Fibroblast of skin of left quadriceps (primary cell): ENCODE data around the gene OSTF1.

Experiments
- DNase-seq, 2 experiments: peaks; one replicate each; pipeline ENCODE4 v3.0.0-alpha.2; 2013; ENCODE audit warnings: low read depth in 2 of 2

Gene OSTF1

DNA sequence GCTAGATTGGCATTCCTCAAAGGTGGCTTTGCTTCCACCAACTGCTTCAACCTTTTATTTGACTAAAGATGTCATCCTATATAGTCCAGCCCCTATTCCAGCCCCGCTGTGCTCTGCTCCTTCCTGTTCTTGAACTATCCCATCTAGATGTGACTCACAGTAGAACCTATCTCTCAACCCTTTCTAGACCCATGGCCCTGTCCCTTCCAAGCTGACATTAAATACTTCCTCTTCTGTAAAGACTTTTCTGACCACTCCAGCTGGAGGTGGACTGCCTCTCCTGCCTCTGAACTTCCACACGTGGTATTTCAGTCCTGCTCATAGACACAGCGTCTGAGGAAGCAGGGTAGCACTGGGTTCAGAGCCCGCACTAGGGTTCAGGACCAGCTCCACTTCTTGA is 32.4 kb downstream of the OSTF1 start:
- no peak for DNase-seq

DNA sequence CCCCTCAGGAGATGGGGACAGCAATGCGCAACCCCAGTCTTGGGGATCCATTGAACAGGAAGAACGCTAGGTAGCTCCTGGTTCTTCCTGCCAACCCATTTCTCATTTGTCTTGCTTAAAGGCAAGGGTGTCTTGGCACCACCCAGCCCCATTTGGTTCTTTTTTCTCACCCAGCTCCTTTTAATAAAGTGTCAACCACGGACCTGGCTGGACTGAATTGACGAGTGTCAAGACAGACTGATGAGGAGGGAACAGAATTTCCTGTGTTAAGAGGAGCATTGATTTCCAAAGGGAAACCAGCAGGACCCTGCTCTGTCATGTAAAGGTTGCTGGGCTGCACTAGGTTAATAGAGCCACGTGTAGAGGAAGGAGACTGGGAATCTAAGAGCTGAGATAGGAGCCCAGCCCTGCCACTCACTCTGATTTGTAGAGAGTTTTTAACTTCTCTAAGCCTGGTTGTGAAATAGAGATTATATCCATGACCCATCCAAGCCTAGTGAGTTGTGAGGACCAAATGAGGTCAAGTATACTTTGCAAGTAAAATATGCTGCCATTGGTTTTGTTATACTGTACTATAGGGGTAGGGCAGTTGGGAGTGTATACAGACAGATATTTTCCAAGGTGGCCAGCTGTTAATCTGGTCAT is 33.7 kb downstream of the OSTF1 start:
- no peak for DNase-seq

DNA sequence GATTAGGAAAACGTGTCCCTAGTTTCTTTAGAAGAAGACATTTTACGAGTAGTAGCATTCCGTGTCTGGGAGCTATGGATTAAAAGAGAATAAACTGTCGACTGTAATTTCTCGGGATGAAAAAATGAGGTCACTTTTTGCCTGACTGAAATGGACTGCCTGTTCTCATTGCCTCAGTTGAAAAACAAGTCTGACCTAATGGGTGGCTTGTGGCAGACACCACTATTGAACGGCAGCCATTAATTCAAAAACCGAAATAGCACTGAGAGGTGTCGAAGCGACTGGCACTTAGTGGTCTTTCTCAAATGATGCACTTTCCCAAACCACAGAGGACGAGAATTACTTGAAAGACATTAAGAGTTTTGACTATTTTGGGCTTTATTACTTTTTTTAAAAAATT is 35.4 kb downstream of the OSTF1 start:
- no peak for DNase-seq

DNA sequence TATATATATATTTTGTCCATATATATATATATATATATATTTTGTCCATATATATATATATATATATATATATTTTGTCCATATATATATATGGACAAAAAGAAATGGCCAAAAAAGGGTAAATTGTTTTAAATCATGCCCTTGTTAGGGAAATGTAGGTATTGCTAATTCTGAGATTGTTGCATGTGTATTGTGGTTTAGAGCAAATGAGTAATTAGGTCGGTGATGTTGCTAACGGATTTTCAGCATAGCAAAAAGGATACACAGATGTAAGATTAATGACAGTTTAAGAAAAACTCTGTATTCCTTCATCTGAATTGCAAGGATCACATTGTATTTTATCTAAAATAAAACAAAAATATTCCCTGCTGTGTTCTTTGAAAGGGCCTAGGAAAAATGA is 40.2 kb downstream of the OSTF1 start:
- DNase-seq: no peak

DNA sequence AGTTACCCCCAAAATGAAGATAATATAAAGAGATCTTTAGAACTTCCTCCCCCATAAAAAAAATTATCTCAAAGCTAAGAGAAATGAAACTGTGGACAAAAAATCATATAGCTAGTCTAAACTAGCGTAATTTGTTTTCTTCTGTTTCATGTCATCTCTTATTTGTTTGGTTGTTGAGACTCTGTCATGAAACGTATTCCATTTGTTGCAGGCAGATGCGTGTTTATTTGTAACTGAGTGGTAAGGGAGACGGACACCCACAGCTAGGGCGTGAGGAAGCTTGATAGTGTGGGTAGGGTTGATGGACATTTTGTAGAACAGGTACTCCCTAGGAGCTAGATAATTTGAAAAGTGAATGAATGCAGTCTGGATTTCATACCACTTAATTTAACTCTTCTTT is 41.9 kb downstream of the OSTF1 start:
- DNase-seq: no peak

DNA sequence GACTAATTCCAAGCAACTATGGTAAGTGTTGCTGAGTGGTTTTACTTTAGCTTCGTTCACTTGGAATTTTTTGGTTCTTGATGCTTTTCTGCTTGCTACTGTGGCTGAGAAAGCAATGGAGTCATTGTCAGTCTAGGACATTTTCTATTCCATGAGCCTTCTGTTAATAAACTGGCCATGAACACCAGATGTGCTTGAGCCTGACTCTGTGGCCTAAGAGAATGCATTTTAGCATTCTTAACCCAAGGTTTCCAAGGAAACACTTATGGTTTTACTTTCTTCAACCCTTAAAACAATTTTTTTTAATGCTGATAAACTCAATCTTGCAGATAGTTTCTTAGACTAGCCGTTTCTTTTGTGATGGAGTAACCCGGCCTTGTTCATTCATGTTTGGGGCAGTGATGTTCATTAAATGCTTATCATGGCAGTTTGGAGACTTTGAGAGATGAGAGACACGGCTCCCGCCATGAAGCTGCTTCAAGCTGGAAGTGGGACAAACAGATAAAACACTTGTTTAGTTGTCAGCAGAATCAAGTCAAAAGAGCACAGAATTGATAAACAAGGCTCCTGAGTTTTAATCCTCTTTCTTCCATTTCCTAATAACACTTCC is 42.4 kb downstream of the OSTF1 start:
- peak; percentile 16 to 25 for DNase-seq

DNA sequence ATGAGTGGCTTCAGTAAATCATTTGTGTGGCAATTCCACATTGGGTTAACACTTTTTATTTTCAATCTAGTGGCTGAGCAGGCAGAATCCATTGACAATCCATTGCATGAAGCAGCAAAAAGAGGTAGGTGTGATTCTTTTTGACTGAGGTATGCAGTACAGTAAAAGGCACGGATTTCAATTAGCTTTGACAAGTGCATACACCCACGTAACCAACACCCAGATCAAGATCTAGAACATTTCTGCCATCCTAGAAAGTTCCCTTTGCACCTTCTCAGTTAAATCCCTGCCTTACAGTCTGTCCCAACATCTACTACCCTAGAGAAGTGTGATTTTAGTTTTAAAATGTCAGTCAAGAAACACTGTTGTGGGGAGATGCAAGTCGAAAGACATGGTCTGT is 43.4 kb downstream of the OSTF1 start:
- DNase-seq: no peak

DNA sequence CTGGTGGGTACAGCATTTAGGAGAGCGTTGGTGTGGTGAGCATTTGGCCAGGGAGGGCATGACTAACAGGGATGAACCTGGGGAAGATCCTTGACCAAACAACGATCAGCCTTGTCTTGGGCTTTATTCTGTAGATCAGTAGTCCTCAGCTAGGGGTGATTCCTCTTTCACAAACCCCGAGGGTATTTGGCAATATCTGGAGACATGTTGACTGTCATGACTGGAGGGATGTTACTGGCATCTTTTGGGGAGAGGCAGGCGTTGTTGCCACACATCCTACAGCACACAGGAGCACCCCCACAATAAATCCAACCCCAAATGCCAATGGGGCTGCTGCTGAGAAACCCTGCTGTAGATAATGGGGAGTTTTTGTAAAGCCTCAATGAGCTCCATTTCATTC is 43.9 kb downstream of the OSTF1 start:
- DNase-seq: no peak

DNA sequence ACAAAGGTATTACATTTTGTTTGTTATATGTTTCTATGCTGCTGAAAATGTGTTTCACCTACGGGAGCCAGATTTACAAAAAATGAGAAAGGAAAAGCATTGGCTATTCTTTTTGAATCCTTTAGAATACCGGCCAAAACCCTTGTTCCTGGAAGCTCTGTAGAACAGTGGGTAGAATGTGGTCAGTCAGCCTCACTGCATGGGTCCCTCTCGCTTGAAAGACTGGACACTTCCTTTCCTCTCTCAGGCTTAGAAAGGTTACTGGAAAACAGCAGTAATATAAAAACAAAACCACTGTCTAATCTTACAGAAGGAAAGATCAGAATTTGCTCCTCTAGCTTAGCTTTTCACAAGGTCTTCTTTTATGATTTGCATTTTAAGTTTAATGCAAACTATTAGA is 45.1 kb downstream of the OSTF1 start:
- no peak for DNase-seq

DNA sequence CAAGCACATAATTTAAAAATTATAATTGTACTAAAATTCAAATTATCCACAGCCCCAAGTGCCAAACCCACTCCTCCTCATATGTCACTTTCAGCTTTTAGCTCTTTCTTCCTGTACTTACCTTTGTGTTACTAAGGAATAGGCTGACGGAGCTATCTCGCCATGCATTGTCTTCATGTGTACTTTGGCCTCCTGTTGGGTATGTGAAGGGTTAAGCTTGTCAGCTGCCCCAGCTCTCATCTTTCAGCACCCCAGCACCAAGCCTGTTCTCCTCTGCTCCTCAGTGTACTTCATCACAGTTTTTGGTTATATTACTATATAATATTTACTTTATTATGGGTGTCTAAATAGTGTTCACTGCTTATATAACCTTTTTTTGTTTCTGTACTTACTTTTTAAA is 46.2 kb downstream of the OSTF1 start:
- DNase-seq: no peak

DNA sequence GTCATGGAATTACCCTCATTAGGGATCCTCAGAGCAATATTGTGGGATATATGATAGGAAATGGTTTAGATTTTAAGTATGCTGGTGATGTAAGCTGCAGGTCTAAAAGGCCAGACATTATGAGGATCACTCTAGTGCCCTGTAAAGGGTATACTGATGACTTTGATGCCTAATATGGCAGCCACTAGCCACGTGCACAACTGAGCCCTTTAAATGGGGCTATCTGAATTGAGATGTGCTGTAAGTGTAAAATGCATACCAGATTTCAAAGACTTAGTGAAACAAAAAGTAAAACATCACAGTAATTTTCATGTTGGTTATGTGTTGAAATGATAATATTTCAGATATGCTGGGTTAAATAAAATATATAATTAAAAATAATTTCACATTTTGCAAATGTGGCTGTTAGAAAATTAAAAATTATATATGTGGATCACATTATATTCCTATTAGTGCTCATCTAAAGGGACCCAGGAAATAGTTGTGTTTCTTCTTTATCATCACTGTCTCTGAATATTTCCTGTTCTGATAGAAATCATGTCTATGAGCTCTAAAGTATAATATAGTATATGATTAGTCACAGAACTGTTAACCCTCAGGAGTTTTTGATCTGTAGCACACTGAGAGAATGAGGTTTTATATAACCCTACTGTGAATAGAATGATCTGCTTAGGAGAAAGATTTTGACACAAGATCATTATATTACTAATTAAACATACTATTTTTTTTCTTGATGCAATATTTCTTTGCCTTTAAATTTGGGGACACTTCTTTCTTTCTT is 50.1 kb downstream of the OSTF1 start:
- DNase-seq: no peak

DNA sequence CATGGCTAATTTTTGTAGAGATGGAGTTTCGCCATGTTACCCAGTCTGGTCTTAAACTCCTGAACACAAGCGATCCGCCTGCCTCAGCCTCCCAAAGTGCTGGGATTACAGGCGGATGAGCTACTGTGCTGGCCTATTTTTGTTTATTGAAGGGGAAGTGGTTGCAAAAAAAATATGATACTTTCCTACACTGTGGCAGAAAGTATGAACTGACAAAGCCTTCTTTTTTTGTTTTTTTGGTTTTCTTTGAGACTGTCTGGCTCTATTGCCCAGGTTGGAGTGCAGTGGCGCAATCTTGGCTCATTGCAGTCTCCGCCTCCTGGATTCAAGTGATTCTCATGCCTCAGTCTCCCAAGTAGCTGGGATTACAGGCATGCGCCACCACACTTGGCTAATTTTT is 50.9 kb downstream of the OSTF1 start:
- no peak for DNase-seq

DNA sequence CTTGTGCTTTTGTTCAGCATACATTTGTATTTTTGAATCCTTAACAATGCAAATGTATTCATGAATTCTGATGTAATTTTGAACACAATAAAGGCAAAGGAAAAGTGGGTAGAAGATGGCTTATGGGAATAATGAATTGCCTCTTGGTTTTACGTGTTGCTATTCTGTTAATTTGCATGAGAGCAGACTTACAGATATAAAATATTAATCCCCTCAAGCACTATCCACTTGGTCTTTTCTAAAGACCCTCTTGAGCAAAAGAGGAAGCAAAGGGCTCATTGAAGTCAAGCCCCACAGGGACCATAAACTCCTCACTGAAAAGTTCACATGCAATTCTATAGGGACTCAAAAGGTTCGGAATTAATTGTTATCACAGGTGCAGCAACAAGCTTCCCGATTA is 51.9 kb downstream of the OSTF1 start:
- DNase-seq: no peak

DNA sequence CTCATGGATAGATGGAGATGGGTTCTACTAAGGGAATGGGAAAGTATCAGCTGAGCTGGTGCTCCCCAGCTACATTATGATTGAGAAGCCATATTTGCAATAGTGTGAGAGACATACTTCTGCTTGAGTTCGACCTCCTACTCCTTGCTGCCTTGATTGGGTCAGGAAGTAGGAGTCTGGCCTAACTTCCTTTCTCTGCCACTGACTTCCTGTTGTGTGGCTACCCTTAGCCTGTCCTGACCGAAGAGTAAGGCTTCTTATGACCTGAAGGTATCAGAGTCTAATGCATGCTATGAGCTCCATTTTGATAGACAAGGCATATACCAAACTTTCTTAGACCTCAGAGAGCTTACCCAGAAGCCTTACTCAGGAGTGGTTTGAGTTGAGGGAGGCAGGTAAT is 53.9 kb downstream of the OSTF1 start:
- DNase-seq: no peak

DNA sequence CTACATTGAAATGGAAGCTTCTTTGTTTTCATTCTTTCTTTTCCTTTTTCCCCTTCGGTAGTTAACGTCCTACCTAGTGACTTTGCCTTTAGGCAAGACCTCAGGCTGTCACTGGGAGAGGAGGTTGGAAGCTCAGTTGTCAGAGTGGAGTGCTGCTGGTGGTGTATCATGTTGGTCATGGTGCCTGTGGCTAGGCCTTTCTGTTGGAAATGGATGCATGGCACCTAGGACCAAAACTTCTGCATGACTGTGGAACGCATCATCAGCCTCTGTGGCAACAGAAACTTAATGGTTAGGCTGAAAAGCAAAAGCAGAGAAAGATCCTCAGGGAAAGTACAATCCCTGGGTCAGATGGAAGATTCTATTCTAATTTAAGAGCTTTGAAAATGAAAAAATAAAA is 57.9 kb downstream of the OSTF1 start:
- DNase-seq: no peak

DNA sequence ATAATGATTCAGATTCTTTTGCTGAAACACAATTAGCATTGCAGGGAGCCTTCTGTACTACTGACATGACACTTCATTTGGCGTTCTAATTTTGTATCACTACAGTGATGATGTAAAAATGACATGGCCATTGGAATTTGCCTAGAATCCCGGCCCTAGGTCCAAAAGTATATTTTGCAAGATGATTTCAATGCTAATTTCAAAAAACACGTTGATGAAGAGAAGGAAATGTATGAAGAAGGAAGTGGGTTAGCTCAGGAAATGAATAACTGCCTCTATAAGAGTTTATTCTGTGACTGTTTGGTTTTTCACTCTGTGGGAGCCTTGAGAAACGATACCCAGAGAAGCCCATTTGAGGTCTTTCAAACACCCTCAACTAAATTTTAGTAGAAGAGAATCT is 59.3 kb downstream of the OSTF1 start:
- no peak for DNase-seq

DNA sequence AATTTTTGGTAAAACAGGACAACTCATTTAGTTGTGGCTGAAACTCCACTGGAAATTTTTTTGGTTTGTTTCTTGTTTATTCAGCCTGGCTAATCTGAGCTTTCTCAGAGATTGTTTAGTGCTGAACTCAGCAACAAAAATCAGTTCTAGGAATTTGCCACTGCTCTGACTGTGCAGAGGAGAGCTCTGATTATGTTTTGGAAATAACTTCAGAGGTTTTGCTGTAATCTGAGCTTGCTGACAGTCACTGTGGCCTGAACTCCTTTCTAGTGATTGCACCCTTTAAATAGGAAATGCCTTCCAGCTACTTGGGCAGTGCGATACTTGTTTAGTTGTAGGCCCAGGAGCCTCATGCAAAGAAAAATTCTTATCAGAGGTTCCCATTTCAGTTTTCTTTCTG is 60.2 kb downstream of the OSTF1 start:
- peak; percentile 70 to 72 for DNase-seq

DNA sequence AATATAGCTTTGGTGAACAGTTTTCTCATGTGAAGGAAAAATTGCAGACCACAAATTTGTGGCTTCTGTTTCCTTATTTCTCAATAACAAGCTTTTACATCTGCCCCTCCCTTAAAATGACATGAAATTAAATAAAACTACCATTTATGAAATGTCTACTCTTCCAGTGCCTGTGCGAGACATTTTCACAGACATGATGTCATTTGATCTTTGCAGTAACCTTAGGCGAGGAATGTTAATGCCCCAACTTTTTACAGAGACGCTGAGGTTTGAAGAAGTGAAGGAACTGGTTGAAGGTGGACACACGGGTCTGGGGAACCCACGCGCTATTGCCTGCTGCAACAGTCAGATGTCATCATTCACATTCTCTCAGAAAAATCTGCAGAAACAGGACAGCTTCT is 61.5 kb downstream of the OSTF1 start:
- DNase-seq: no peak

DNA sequence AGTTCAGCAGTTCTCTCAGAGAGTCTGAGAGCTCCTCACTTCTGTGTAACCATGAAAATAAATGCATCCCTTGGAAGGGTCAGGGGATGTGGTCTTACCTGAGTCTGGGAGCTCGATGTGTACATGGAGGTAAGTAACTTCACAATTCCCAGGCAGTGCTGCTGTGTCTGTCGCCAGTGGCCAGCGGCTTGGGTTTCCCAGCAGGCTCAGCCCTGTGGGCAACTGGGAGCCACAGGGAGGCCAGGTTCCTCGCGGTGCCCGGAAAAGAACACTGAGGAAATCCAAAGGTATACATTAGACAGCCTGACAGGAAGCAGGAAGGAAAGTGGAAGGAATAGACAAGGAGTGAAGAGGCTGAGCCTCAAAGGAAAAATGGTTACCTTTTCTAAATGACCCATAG is 62.2 kb downstream of the OSTF1 start:
- no peak for DNase-seq

DNA sequence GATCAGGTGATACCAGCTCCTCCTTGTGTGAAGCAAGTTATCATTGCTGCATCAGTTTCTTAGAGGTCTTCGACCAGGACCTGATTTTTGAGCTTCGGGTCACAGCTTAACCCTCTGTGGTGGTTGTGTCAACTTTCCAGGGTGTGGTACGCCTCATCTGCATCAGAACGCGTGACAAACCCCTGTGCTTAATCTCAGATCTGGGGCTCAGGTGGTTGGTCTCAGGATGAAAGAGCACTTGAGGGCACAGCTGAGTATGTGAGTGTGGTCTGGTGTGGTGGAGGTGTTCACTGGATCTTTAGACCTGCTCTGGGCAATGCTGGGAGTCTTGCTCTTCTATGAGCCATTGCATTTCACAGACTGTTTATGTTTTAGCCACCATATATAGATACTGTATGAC is 64.1 kb downstream of the OSTF1 start:
- DNase-seq: no peak

DNA sequence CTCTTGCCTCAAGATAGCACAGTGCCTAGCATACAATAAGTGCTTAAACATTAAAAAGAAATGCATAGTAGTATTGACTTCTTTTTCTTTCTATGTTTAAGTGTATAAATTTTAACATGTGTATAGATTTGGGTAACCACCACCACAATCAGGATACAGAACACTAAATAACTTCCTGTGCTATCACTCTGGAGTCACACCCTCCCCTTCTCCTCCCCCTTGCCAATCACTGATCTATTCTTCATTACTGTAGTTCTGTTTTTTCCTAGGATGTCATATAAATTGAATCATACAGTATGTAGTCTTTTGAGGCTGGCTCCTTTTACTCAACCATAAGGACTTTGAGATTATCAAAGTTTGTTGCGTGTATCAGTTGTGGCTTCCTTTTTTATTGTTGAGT is 68.5 kb downstream of the OSTF1 start:
- DNase-seq: no peak

DNA sequence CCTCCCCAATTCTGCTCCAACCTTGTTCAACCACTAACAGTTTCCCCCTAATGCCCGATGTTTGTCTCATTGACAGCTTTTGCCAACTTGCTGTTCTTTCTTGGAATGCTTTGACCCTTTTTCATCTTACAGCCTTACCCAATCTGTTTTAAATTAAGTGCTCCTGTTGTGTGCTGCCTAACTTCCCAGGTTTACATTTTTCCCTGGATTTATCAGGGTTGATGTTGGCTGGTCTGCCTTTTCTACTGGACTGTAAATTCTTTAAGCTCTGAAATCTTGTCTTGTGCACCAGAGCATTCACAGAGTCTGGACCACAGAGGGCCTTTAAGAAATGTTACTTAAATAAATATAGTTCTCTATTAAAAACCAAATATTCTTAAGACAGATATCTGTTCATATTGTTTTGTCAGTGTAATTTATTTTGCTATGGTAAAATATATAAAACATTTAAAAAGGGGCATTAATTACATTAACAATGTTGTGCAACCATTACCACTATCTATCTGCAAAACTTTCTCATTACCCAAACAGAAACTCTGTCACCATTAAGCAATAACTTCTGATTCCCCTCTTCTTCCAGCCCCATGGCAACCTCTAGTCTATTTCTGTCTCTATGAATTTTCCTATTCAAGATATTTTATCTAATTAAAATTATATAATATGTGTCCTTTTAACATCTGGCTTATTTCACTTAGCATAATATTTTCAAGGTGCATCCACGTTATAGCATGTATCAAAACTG is 73.0 kb downstream of the OSTF1 start:
- DNase-seq: no peak

DNA sequence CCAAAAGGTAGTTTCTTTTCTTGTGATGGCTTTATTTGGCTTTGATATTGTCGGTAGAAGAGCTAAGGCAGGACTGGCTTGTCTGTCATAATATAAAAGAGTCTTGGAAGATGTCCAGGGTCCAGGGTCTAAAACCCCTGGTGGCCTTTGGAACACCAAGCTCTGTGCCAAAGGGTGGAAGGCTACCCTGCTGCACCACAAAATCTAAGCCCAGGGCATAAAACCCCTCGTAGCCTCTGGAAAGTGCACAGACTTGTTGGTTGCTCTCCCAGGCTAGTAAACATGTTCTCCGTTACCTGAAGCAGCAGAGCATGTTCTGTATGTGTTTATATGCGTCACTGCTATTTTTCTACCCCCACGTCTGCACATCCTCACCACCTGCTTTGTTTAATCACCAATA is 75.5 kb downstream of the OSTF1 start:
- DNase-seq: no peak
